Natural killer cell (primary cell): Measurements from ENCODE around the gene STPG1. TPM values are rescaled to one million over a fixed set of nuclear protein-coding genes. Genes with fewer than 3 reads are reported as not detected.

Experiments used
- ATAC-seq, 3 donors: fragments of 150-1000 bp in 2 of 3; fragments of 200-7000 bp in 1 of 3; cut with Tn5 transposase; 1 replicate in 1 of 3; 2 replicates in 2 of 3; pipeline ENCODE4 v1.10.0; 2021; ENCODE audit warnings: mild to moderate bottlenecking in 2 of 3, moderate library complexity in 2 of 3
- DNase-seq, 2 donors: peaks; one replicate each; pipeline versions ENCODE4 v3.0.0 to v3.0.0-alpha.2; 2013 to 2021; ENCODE audit warnings: mixed read lengths in 1 of 2
- H3K27ac ChIP-seq: one replicate; pipeline ENCODE4 v1.5.1; 2013; ENCODE audit warnings: mild to moderate bottlenecking, low read length
- H3K27me3 ChIP-seq: one replicate; pipeline ENCODE4 v1.6.1; 2013; ENCODE audit warnings: low read length; ENCODE audit not compliant: control insufficient read depth, insufficient read depth
- H3K36me3 ChIP-seq: one replicate; pipeline ENCODE4 v1.6.1; 2013; ENCODE audit warnings: low read length; ENCODE audit not compliant: control insufficient read depth, insufficient read depth
- H3K4me1 ChIP-seq: one replicate; pipeline ENCODE4 v1.6.1; 2013; ENCODE audit warnings: low read length; ENCODE audit not compliant: control insufficient read depth, insufficient read depth
- H3K4me3 ChIP-seq: one replicate; pipeline ENCODE4 v1.5.1; 2013; ENCODE audit warnings: low read length
- H3K9me3 ChIP-seq: one replicate; pipeline ENCODE4 v1.6.1; 2013; ENCODE audit warnings: low read length; ENCODE audit not compliant: control insufficient read depth, insufficient read depth
- H3K27ac Mint-ChIP-seq, 2 donors: one replicate each; pipeline ENCODE4 v1.8.0; 2022; ENCODE audit warnings: mild to moderate bottlenecking in 2 of 2, mixed read lengths in 2 of 2, moderate library complexity in 1 of 2
- H3K27me3 Mint-ChIP-seq, 2 donors: one replicate each; pipeline ENCODE4 v1.8.0; 2022; ENCODE audit warnings: low read depth in 2 of 2, mixed read lengths in 2 of 2
- H3K36me3 Mint-ChIP-seq: one replicate; pipeline ENCODE4 v1.8.0; 2022; ENCODE audit warnings: mixed read lengths
- H3K4me1 Mint-ChIP-seq, 2 donors: one replicate each; pipeline ENCODE4 v1.8.0; 2022; ENCODE audit warnings: mixed read lengths in 2 of 2
- H3K4me3 Mint-ChIP-seq: one replicate; pipeline ENCODE4 v1.8.0; 2022; ENCODE audit warnings: mild to moderate bottlenecking, moderate library complexity, mixed read lengths
- H3K9me3 Mint-ChIP-seq, 2 donors: one replicate each; pipeline ENCODE4 v1.8.0; 2022; ENCODE audit warnings: mixed read lengths in 2 of 2
- WGBS: methylation state at CpG from one replicate; pipeline ENCODE4 v1.1.7; 2013; ENCODE audit warnings: missing lambda C conversion rate; ENCODE audit not compliant: insufficient coverage; 5-methylcytosine and 5-hydroxymethylcytosine counted together
- intact Hi-C: fragments of 100-400 bp; cut with micrococcal nuclease; formaldehyde crosslinking; loops from one replicate; pipeline ENCODE4 v1.14.2; 2022
- total RNA-seq, 4 donors: library from RNA; stranded (reverse); fragments of 120-200 nt in 1 of 4; gene quantifications; one replicate each; pipeline versions ENCODE4 v1.2.3 to v1.2.4, GENCODE V29; 2013 to 2022
- TF ChIP-seq, protein P1 (sequence below): fragments of 200-600 bp; IDR thresholded peaks from one replicate; pipeline ENCODE4 v1.8.0; 2022; ENCODE audit warnings: antibody characterized with exemption

The STPG1 gene
- total RNA-seq, 3 donors from 2014 or later (not counting 1 experiment from before 2014, with no cell fraction given): 0.87 to 1.7 (median 1.1) TPM

DNA sequence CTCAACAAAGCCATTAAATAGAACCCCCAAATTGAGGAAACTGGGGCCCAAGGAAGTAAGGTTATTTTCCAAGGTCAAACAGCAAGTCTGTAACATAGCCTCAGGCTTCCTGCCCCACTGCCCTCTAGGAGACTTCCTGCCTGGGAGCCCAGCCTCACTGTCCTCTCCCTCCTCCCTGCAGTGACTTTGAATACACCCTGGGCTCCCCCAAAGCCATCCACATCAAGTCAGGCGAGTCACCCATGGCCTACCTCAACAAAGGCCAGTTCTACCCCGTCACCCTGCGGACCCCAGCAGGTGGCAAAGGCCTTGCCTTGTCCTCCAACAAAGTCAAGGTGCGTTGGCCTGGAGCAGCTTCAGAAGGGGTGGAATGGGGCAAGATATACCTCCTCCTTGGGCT, 76.1 kb downstream of the STPG1 start:
- no peak for ATAC-seq
- Histone ChIP-seq H3K27ac (no peak overlapping the region), H3K4me3 (no peak overlapping the region), H3K36me3 (no peaks in the 10 kb centered on the region), H3K4me1 (no peaks in the 10 kb centered on the region), H3K27me3 (no peaks in the 10 kb centered on the region), H3K9me3 (no peaks in the 10 kb centered on the region)
- peaks cover 12 to 23% of the 10 kb centered on the region in 2 donors for H3K27me3 Mint-ChIP-seq
- H3K9me3 Mint-ChIP-seq: no peaks in the 10 kb centered on the region
- no peaks in the 10 kb centered on the region for H3K36me3 Mint-ChIP-seq
- DNase-seq: no peak
- TF ChIP-seq, protein P1, sequence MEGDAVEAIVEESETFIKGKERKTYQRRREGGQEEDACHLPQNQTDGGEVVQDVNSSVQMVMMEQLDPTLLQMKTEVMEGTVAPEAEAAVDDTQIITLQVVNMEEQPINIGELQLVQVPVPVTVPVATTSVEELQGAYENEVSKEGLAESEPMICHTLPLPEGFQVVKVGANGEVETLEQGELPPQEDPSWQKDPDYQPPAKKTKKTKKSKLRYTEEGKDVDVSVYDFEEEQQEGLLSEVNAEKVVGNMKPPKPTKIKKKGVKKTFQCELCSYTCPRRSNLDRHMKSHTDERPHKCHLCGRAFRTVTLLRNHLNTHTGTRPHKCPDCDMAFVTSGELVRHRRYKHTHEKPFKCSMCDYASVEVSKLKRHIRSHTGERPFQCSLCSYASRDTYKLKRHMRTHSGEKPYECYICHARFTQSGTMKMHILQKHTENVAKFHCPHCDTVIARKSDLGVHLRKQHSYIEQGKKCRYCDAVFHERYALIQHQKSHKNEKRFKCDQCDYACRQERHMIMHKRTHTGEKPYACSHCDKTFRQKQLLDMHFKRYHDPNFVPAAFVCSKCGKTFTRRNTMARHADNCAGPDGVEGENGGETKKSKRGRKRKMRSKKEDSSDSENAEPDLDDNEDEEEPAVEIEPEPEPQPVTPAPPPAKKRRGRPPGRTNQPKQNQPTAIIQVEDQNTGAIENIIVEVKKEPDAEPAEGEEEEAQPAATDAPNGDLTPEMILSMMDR: no peak
- H3K27ac Mint-ChIP-seq: no peak overlapping the region
- no peak overlapping the region for H3K4me3 Mint-ChIP-seq
- intact Hi-C loops: no loop called here
- 87% methylated on average over 4 of the region's 4 CpGs for WGBS
- no peaks in the 10 kb centered on the region for H3K4me1 Mint-ChIP-seq

DNA sequence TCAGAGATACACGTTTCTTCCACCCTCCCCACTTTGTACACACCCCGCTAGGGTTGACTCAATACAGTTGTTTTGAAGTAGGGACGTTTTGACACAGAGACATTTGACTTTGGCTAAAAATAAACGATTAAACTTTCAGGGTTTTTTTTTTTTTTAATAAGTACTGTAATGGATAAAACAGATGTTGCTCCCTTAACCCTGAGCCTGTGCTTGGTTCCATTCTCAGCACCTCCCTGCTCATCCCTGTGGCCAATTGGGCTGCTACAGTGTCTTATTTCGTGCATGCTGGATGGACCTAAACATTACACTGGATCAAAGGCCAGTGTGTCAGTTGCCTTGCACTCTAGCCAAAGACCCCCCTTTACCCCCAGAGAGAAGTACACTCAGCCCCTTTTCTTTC, 77.5 kb downstream of the STPG1 start:
- Mint-ChIP-seq H3K36me3 (no peaks in the 10 kb centered on the region), H3K27me3 (peaks cover 18 to 36% of the 10 kb centered on the region in 2 donors), H3K9me3 (no peaks in the 10 kb centered on the region), H3K4me1 (no peaks in the 10 kb centered on the region), H3K4me3 (no peak overlapping the region), H3K27ac (no peak overlapping the region)
- Histone ChIP-seq H3K9me3 (no peaks in the 10 kb centered on the region), H3K36me3 (no peaks in the 10 kb centered on the region), H3K27me3 (no peaks in the 10 kb centered on the region), H3K4me1 (no peaks in the 10 kb centered on the region), H3K27ac (no peak overlapping the region), H3K4me3 (no peak overlapping the region)
- 83% methylated on average over 3 of the region's 5 CpGs for WGBS
- no peak for DNase-seq
- intact Hi-C loops: no loop called here
- no peak for ATAC-seq
- TF ChIP-seq, protein P1: no peak

DNA sequence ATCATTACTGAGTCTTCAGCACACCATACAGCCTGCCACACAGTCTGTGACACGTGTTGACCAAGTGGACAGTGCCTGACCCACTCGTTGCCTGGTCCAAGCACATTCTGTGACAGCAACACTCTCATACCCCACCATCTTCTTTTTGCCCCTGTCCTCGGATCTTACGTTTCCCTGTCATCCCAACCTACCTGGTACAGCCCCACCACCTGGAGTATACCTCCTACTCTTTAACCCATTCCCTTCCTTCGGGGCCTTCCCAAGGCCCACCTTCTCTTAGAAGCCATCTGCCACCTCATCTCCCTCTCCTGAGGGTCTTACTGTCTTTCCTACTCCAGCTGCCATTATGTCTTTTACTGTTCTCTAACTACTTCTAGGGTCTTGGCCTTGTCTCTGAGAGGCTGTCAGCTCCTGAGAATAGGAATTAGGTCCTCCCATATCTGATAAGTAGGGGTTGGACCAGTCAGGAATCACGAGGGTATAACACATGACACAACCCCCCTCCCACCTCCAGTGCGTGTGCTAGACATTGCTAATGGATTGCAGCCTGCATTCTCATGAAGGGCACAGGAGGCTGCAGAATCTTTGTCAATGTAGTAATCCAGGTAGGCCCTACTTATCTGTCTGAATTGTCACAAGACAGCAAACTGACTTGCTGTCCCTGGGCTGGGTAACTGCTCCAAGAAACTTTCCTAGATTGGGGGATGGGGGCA, 81.5 kb downstream of the STPG1 start:
- no peaks in the 10 kb centered on the region for H3K4me1 ChIP-seq
- no peaks in the 10 kb centered on the region for H3K9me3 Mint-ChIP-seq
- no peak overlapping the region for H3K4me3 Mint-ChIP-seq
- 83% methylated on average over 7 of the region's 7 CpGs for WGBS
- ATAC-seq (no peak), DNase-seq (no peak)
- peaks cover 2% of the 10 kb centered on the region for H3K27me3 ChIP-seq
- H3K36me3 Mint-ChIP-seq: no peaks in the 10 kb centered on the region
- H3K9me3 ChIP-seq: no peaks in the 10 kb centered on the region
- H3K27ac ChIP-seq: no peak overlapping the region
- intact Hi-C loops: no loop called here
- no peaks in the 10 kb centered on the region for H3K36me3 ChIP-seq
- no peaks in the 10 kb centered on the region for H3K4me1 Mint-ChIP-seq
- H3K4me3 ChIP-seq: no peak overlapping the region
- peaks cover 27 to 54% of the 10 kb centered on the region in 2 donors for H3K27me3 Mint-ChIP-seq
- TF ChIP-seq, protein P1: no peak
- no peak overlapping the region for H3K27ac Mint-ChIP-seq
